Ovary (tissue), 9 donors: Measurements from ENCODE around the gene PROX1. TPM values are rescaled to one million over a fixed set of nuclear protein-coding genes. Genes with fewer than 3 reads are reported as not detected.

Source experiments
- DNase-seq, 5 donors: peaks; one replicate each; pipeline ENCODE4 v3.0.0-alpha.2; 2019 to 2020
- H3K27ac ChIP-seq, 2 donors: fragments of 200-600 bp; one replicate each; pipeline versions ENCODE4 v1.5.1 to v1.8.0; 2019 to 2022
- H3K27me3 ChIP-seq: fragments of 200-600 bp; one replicate; pipeline ENCODE4 v1.8.0; 2022
- H3K36me3 ChIP-seq: fragments of 200-600 bp; sonication (generic); one replicate; pipeline ENCODE4 v1.5.1; 2019
- H3K4me1 ChIP-seq: one replicate; pipeline ENCODE4 v1.8.1; 2013; ENCODE audit warnings: mild to moderate bottlenecking, moderate library complexity; ENCODE audit not compliant: insufficient read depth
- H3K4me3 ChIP-seq: fragments of 200-600 bp; sonication (generic); one replicate; pipeline ENCODE4 v1.5.1; 2017
- H3K9me3 ChIP-seq, 2 donors: fragments of 200-600 bp in 1 of 2; sonication (generic) in 1 of 2; one replicate each; pipeline versions ENCODE4 v1.5.1 to v1.8.1; 2013 to 2019; ENCODE audit warnings: mild to moderate bottlenecking in 1 of 2, moderate library complexity in 1 of 2
- EP300 ChIP-seq: sonication (generic); formaldehyde crosslinking; IDR thresholded peaks from one replicate; pipeline ENCODE4 v1.6.1; 2017; ENCODE audit warnings: antibody characterized with exemption
- POLR2A ChIP-seq: fragments of 450-650 bp; IDR thresholded peaks from one replicate; pipeline ENCODE4 v1.6.1; 2017; ENCODE audit warnings: antibody characterized with exemption, mild to moderate bottlenecking, moderate library complexity
- WGBS, 3 donors: extraction: QIAGEN DNeasy Blood & Tissue Kit in 1 of 3; methylation state at CpG; one replicate each; pipeline versions ENCODE4 v1.1.5 to v1.1.7; 2013 to 2017; 5-methylcytosine and 5-hydroxymethylcytosine counted together
- intact Hi-C, 4 donors: fragments of 100-400 bp; cut with DNase I; formaldehyde crosslinking; loops; one replicate each; pipeline versions ENCODE4 v1.11.0 to v1.15.1; 2022 to 2023
- polyA plus RNA-seq, 2 donors: library from polyadenylated mRNA; stranded (reverse); fragments of 200-250 nt in 1 of 2; fragments of 350-450 nt in 1 of 2; fragmentation: Illumina TruSeq in 1 of 2; extraction: RNeasy Lipid Tissue Mini Kit (QIAGEN cat#74804) in 1 of 2; gene quantifications; one replicate each; pipeline ENCODE4 v1.2.3, GENCODE V29; 2013 to 2014
- total RNA-seq, 7 donors: library from RNA; depleted of rRNA in 2 of 7; stranded (reverse); fragments of >200 nt in 2 of 7; fragmentation: NEBNext Ultra II Directional in 3 of 7; extraction: Animal tissue kit (Norgen Biotek cat#: 25700) in 3 of 7; gene quantifications; one replicate each; pipeline versions ENCODE4 v1.1.0 to v1.2.4, GENCODE V29; 2016 to 2023
- TF ChIP-seq, protein P1 (sequence below), 3 donors: fragments of 450-650 bp in 2 of 3; fragments of 200-600 bp in 1 of 3; IDR thresholded peaks; one replicate each; pipeline versions ENCODE4 v1.5.1 to v1.8.0; 2016 to 2022; ENCODE audit warnings: antibody characterized with exemption in 3 of 3, mild to moderate bottlenecking in 1 of 3
- donor health status: DM: no; HTN: no; CAD: no; lungs with moderate emphysema.
- donor health status: DM: no; HTN: no; CAD: no.
- donor health status: Bipolar disorder and iron deficiency.
- donor health status: DM: yes; HTN: yes; CAD: no.
- donor health status: DM: no; HTN: no; CAD: no.
- donor health status: DM: yes; HTN: yes; CAD: no.

Gene PROX1
- total and polyA plus RNA-seq, 9 donors, result 3.6 to 23.6 (median 13.2) TPM

DNA sequence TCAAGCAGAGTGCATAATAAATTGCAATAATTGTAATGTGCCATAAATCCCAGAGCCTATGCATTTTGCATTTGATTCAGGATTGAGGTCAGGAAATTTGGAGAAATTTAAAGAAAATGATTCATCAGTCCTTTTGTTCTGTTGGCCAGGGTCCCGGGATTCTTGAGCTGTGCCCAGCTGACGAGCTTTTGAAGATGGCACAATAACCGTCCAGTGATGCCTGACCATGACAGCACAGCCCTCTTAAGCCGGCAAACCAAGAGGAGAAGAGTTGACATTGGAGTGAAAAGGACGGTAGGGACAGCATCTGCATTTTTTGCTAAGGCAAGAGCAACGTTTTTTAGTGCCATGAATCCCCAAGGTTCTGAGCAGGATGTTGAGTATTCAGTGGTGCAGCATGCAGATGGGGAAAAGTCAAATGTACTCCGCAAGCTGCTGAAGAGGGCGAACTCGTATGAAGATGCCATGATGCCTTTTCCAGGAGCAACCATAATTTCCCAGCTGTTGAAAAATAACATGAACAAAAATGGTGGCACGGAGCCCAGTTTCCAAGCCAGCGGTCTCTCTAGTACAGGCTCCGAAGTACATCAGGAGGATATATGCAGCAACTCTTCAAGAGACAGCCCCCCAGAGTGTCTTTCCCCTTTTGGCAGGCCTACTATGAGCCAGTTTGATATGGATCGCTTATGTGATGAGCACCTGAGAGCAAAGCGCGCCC lies 8.7 kb downstream of the PROX1 start:
- H3K36me3 ChIP-seq, result no peaks in the 10 kb centered on the region
- H3K27me3 ChIP-seq, result no peaks in the 10 kb centered on the region
- DNase-seq, result peak; percentile 39 to 69 (median 64)
- TF ChIP-seq, protein P1, sequence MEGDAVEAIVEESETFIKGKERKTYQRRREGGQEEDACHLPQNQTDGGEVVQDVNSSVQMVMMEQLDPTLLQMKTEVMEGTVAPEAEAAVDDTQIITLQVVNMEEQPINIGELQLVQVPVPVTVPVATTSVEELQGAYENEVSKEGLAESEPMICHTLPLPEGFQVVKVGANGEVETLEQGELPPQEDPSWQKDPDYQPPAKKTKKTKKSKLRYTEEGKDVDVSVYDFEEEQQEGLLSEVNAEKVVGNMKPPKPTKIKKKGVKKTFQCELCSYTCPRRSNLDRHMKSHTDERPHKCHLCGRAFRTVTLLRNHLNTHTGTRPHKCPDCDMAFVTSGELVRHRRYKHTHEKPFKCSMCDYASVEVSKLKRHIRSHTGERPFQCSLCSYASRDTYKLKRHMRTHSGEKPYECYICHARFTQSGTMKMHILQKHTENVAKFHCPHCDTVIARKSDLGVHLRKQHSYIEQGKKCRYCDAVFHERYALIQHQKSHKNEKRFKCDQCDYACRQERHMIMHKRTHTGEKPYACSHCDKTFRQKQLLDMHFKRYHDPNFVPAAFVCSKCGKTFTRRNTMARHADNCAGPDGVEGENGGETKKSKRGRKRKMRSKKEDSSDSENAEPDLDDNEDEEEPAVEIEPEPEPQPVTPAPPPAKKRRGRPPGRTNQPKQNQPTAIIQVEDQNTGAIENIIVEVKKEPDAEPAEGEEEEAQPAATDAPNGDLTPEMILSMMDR (IDR thresholded peaks at IDR 0.05), result no peak
- TF ChIP-seq POLR2A (no peak), EP300 (no peak)
- H3K4me1 ChIP-seq, result peaks cover 10% of the 10 kb centered on the region
- H3K27ac ChIP-seq, result peak overlapping the region in 1 of 2 donors; percentile 25
- no peaks in the 10 kb centered on the region for H3K9me3 ChIP-seq
- intact Hi-C loops, result no loop called here
- WGBS, 3 donors, result 28 to 58% (median 35%) methylated on average over 15 of the region's 15 CpGs
- no peak overlapping the region for H3K4me3 ChIP-seq

DNA sequence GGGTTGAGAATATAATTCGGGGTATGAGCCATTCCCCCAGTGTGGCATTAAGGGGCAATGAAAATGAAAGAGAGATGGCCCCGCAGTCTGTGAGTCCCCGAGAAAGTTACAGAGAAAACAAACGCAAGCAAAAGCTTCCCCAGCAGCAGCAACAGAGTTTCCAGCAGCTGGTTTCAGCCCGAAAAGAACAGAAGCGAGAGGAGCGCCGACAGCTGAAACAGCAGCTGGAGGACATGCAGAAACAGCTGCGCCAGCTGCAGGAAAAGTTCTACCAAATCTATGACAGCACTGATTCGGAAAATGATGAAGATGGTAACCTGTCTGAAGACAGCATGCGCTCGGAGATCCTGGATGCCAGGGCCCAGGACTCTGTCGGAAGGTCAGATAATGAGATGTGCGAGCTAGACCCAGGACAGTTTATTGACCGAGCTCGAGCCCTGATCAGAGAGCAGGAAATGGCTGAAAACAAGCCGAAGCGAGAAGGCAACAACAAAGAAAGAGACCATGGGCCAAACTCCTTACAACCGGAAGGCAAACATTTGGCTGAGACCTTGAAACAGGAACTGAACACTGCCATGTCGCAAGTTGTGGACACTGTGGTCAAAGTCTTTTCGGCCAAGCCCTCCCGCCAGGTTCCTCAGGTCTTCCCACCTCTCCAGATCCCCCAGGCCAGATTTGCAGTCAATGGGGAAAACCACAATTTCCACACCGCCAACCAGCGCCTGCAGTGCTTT lies 9.4 kb downstream of the PROX1 start:
- Histone ChIP-seq H3K27me3 (no peaks in the 10 kb centered on the region), H3K36me3 (no peaks in the 10 kb centered on the region), H3K27ac (peak overlapping the region in 1 of 2 donors; percentile 25), H3K4me3 (no peak overlapping the region), H3K4me1 (peaks cover 12% of the 10 kb centered on the region), H3K9me3 (no peaks in the 10 kb centered on the region)
- 38 to 79% (median 44%) methylated on average over 24 of the region's 24 CpGs for WGBS, 3 donors
- intact Hi-C loops, result no loop called here
- TF ChIP-seq POLR2A, result no peak
- TF ChIP-seq, protein P1 (IDR thresholded peaks at IDR 0.05), result no peak
- no peak for TF ChIP-seq EP300
- peak in 1 of 5 donors; percentile 41 for DNase-seq

DNA sequence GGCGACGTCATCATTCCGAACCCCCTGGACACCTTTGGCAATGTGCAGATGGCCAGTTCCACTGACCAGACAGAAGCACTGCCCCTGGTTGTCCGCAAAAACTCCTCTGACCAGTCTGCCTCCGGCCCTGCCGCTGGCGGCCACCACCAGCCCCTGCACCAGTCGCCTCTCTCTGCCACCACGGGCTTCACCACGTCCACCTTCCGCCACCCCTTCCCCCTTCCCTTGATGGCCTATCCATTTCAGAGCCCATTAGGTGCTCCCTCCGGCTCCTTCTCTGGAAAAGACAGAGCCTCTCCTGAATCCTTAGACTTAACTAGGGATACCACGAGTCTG lies 10.0 kb downstream of the PROX1 start:
- Histone ChIP-seq H3K27ac (no peak overlapping the region), H3K36me3 (no peaks in the 10 kb centered on the region), H3K4me1 (peaks cover 12% of the 10 kb centered on the region), H3K9me3 (no peaks in the 10 kb centered on the region), H3K27me3 (no peaks in the 10 kb centered on the region), H3K4me3 (no peak overlapping the region)
- 94 to 96% (median 94%) methylated on average over 13 of the region's 13 CpGs for WGBS, 3 donors
- peak in 1 of 5 donors; percentile 37 for DNase-seq
- intact Hi-C loops, result no loop called here
- TF ChIP-seq EP300 (no peak), POLR2A (no peak)
- TF ChIP-seq, protein P1 (IDR thresholded peaks at IDR 0.05), result no peak

DNA sequence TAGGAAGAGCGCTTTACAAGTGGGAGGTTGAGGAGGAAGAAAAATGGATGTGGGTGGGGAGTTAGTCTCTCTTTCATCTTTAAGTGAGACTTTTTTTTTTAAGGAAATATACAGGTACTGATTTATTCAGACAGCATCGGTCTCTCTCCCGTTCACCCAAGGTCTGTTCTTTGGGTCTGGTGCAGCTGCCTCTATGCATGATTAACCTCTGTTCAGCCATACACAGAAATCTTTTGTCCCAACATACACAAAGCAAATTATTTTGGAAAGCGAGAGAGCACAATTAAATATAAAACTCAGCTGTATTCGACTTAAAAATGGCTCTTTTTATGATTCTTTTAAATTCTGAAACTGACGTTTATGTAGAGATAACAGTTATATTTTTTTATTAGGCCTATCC lies 11.0 kb downstream of the PROX1 start:
- Histone ChIP-seq H3K4me1 (peaks cover 14% of the 10 kb centered on the region), H3K36me3 (no peaks in the 10 kb centered on the region), H3K27me3 (no peaks in the 10 kb centered on the region), H3K27ac (no peak overlapping the region), H3K4me3 (no peak overlapping the region), H3K9me3 (no peaks in the 10 kb centered on the region)
- TF ChIP-seq, protein P1 (IDR thresholded peaks at IDR 0.05), result no peak
- TF ChIP-seq EP300, result no peak
- no peak for TF ChIP-seq POLR2A
- DNase-seq, result no peak
- intact Hi-C loops, result no loop called here
- 83 to 87% (median 86%) methylated on average over 6 of the region's 6 CpGs for WGBS, 3 donors
